ENCODE measurements around the gene IRX5.

The IRX5 gene

DNA sequence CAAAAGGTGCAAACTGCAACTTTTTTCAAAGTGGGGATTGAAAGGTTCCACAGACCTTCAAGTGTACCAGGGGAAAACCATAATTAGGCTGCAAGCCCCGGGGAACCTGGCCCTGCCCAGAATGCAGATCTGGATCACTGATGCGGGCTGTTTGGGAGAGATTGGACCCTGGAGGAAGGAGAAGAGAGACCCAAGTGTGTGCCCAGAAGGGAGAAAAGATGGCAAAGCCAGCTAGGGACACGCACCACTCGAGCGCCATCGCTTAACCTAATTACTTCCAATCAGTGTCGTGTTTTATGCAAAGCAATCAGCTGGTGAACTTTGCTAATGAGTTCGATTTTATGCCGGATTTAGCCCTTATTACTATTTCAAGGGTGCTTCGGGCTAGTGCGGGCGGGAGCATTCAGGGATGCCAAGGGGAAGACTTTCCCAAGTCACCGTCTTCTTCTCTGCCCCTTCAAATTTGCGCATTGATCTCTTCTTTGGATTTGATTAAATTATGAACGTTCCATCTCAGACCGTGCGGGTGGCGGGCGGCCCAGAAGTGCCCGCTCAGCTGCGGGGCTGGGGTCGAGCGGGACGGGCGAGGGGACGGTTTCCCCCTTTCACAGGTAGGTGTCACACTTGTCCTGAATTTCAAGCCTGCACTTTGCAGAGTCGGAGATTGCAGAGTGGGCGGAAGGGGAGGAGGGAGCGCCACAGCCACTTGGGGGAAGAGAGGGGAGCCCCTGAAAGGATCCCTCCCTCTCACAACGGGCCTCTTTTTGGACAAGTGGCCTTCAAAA lies 4.0 kb downstream of the IRX5 start:
- no peak for ATAC-seq
- TF ChIP-seq RARB (CRISPR knock-in tag; IDR thresholded peaks at IDR 0.05) (no peak), TOX (CRISPR knock-in tag; IDR thresholded peaks at IDR 0.05; ENCODE audit: borderline replicate concordance) (no peak), BACH2 (CRISPR knock-in tag; IDR thresholded peaks at IDR 0.05; ENCODE audit: borderline replicate concordance) (no peak), PPARA (CRISPR knock-in tag; IDR thresholded peaks at IDR 0.05; ENCODE audit: borderline replicate concordance) (no peak), GLIS3 (CRISPR knock-in tag; IDR thresholded peaks at IDR 0.05) (no peak), SNAI2 (CRISPR knock-in tag; IDR thresholded peaks at IDR 0.05) (no peak), ZNF8 (CRISPR knock-in tag; IDR thresholded peaks at IDR 0.05) (no peak), TCF4 (CRISPR knock-in tag; IDR thresholded peaks at IDR 0.05; ENCODE audit: borderline replicate concordance) (no peak), ZC3H10 (CRISPR knock-in tag; IDR thresholded peaks at IDR 0.05) (no peak), ESRRG (CRISPR knock-in tag; IDR thresholded peaks at IDR 0.05) (no peak), ZNF70 (CRISPR knock-in tag; IDR thresholded peaks at IDR 0.05) (no peak), ISL1 (CRISPR knock-in tag; IDR thresholded peaks at IDR 0.05) (no peak), ZNF565 (CRISPR knock-in tag; conservative IDR thresholded peaks at IDR 0.05; ENCODE audit: low read depth) (no peak), CSDC2 (CRISPR knock-in tag; IDR thresholded peaks at IDR 0.05) (no peak), ARNTL (CRISPR knock-in tag; IDR thresholded peaks at IDR 0.05; ENCODE audit: borderline replicate concordance, low read depth) (no peak)
- TF ChIP-seq, protein P1, sequence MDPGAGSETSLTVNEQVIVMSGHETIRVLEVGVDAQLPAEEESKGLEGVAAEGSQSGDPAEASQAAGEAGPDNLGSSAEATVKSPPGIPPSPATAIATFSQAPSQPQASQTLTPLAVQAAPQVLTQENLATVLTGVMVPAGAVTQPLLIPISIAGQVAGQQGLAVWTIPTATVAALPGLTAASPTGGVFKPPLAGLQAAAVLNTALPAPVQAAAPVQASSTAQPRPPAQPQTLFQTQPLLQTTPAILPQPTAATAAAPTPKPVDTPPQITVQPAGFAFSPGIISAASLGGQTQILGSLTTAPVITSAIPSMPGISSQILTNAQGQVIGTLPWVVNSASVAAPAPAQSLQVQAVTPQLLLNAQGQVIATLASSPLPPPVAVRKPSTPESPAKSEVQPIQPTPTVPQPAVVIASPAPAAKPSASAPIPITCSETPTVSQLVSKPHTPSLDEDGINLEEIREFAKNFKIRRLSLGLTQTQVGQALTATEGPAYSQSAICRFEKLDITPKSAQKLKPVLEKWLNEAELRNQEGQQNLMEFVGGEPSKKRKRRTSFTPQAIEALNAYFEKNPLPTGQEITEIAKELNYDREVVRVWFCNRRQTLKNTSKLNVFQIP (CRISPR knock-in tag; IDR thresholded peaks at IDR 0.05; ENCODE audit: borderline replicate concordance, low read depth) = no peak
- TF ChIP-seq, protein P2, sequence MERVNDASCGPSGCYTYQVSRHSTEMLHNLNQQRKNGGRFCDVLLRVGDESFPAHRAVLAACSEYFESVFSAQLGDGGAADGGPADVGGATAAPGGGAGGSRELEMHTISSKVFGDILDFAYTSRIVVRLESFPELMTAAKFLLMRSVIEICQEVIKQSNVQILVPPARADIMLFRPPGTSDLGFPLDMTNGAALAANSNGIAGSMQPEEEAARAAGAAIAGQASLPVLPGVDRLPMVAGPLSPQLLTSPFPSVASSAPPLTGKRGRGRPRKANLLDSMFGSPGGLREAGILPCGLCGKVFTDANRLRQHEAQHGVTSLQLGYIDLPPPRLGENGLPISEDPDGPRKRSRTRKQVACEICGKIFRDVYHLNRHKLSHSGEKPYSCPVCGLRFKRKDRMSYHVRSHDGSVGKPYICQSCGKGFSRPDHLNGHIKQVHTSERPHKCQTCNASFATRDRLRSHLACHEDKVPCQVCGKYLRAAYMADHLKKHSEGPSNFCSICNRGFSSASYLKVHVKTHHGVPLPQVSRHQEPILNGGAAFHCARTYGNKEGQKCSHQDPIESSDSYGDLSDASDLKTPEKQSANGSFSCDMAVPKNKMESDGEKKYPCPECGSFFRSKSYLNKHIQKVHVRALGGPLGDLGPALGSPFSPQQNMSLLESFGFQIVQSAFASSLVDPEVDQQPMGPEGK (CRISPR knock-in tag; IDR thresholded peaks at IDR 0.05; ENCODE audit: borderline replicate concordance) = no peak
- TF ChIP-seq, protein P3, sequence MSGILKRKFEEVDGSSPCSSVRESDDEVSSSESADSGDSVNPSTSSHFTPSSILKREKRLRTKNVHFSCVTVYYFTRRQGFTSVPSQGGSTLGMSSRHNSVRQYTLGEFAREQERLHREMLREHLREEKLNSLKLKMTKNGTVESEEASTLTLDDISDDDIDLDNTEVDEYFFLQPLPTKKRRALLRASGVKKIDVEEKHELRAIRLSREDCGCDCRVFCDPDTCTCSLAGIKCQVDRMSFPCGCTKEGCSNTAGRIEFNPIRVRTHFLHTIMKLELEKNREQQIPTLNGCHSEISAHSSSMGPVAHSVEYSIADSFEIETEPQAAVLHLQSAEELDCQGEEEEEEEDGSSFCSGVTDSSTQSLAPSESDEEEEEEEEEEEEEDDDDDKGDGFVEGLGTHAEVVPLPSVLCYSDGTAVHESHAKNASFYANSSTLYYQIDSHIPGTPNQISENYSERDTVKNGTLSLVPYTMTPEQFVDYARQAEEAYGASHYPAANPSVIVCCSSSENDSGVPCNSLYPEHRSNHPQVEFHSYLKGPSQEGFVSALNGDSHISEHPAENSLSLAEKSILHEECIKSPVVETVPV (CRISPR knock-in tag; IDR thresholded peaks at IDR 0.05) = no peak
- TF ChIP-seq, protein P4, sequence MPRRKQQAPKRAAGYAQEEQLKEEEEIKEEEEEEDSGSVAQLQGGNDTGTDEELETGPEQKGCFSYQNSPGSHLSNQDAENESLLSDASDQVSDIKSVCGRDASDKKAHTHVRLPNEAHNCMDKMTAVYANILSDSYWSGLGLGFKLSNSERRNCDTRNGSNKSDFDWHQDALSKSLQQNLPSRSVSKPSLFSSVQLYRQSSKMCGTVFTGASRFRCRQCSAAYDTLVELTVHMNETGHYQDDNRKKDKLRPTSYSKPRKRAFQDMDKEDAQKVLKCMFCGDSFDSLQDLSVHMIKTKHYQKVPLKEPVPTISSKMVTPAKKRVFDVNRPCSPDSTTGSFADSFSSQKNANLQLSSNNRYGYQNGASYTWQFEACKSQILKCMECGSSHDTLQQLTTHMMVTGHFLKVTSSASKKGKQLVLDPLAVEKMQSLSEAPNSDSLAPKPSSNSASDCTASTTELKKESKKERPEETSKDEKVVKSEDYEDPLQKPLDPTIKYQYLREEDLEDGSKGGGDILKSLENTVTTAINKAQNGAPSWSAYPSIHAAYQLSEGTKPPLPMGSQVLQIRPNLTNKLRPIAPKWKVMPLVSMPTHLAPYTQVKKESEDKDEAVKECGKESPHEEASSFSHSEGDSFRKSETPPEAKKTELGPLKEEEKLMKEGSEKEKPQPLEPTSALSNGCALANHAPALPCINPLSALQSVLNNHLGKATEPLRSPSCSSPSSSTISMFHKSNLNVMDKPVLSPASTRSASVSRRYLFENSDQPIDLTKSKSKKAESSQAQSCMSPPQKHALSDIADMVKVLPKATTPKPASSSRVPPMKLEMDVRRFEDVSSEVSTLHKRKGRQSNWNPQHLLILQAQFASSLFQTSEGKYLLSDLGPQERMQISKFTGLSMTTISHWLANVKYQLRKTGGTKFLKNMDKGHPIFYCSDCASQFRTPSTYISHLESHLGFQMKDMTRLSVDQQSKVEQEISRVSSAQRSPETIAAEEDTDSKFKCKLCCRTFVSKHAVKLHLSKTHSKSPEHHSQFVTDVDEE (CRISPR knock-in tag; IDR thresholded peaks at IDR 0.05) = no peak
- TF ChIP-seq, protein P5, sequence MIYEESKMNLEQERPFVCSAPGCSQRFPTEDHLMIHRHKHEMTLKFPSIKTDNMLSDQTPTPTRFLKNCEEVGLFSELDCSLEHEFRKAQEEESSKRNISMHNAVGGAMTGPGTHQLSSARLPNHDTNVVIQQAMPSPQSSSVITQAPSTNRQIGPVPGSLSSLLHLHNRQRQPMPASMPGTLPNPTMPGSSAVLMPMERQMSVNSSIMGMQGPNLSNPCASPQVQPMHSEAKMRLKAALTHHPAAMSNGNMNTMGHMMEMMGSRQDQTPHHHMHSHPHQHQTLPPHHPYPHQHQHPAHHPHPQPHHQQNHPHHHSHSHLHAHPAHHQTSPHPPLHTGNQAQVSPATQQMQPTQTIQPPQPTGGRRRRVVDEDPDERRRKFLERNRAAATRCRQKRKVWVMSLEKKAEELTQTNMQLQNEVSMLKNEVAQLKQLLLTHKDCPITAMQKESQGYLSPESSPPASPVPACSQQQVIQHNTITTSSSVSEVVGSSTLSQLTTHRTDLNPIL (CRISPR knock-in tag; IDR thresholded peaks at IDR 0.05; ENCODE audit: low read depth) = no peak

DNA sequence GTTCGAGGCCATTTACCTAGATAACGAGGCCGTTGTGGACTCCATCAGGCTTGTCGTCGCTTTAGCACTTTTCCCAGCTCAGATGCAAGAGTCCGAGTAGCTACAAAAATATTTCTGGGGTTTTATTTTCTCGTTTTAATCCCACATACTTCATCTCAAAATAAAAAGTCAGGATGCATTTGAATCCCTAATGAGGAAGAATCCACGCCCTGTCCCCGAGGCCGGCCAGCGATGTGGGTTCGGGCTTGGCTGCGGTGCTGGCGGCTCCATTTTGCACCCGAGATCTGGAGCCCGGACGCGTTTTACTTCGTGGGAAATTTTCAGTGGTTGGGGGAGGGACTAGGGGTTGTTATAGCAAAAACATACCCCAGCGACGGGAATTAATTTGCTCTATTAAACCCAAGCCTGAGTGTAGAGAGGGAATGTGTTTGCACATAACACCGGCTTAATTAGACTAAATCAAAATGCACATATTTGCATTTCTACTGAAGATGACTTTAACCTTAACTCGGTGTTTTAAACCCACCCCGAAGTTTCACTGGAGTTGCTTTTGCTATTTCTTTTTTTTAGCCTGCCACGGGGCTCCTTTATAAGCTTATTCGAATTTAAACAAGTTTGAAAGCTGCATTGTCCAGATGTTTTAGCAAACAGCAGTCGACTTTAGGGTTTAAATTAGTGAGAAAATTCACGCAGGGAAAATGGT lies 4.8 kb downstream of the IRX5 start:
- TF ChIP-seq, protein P1 (CRISPR knock-in tag; IDR thresholded peaks at IDR 0.05; ENCODE audit: borderline replicate concordance, low read depth) = no peak
- TF ChIP-seq ZFP3 (CRISPR knock-in tag; IDR thresholded peaks at IDR 0.05) = no peak
- TF ChIP-seq, protein P5 (CRISPR knock-in tag; IDR thresholded peaks at IDR 0.05; ENCODE audit: low read depth) = no peak
- TF ChIP-seq ZNF565 (CRISPR knock-in tag; conservative IDR thresholded peaks at IDR 0.05; ENCODE audit: low read depth) = no peak
- no peak for TF ChIP-seq ESRRG (CRISPR knock-in tag; IDR thresholded peaks at IDR 0.05)
- no peak for TF ChIP-seq PPARA (CRISPR knock-in tag; IDR thresholded peaks at IDR 0.05; ENCODE audit: borderline replicate concordance)
- no peak for TF ChIP-seq ARNTL (CRISPR knock-in tag; IDR thresholded peaks at IDR 0.05; ENCODE audit: borderline replicate concordance, low read depth)
- TF ChIP-seq TCF4 (CRISPR knock-in tag; IDR thresholded peaks at IDR 0.05; ENCODE audit: borderline replicate concordance) = no peak
- TF ChIP-seq GLIS3 (CRISPR knock-in tag; IDR thresholded peaks at IDR 0.05) = no peak
- no peak for TF ChIP-seq TOX (CRISPR knock-in tag; IDR thresholded peaks at IDR 0.05; ENCODE audit: borderline replicate concordance)
- no peak for ATAC-seq
